Upper lobe of right lung (tissue), 1 donor: ENCODE data around the gene MAB21L4. TPM values are rescaled to one million over a fixed set of nuclear protein-coding genes. Genes with fewer than 3 reads are reported as not detected.

ENCODE experiments used
- ATAC-seq: fragments of 200-7000 bp; cut with Tn5 transposase; one replicate; pipeline ENCODE4 v1.9.1; 2020; ENCODE audit warnings: mild to moderate bottlenecking, moderate library complexity
- DNase-seq: peaks from one replicate; pipeline ENCODE4 v3.0.0-alpha.2; 2020
- H3K27ac ChIP-seq: fragments of 200-600 bp; one replicate; pipeline ENCODE4 v1.8.0; 2022
- H3K27me3 ChIP-seq: fragments of 200-600 bp; one replicate; pipeline ENCODE4 v1.8.0; 2022; ENCODE audit warnings: mild to moderate bottlenecking
- H3K36me3 ChIP-seq: fragments of 200-600 bp; one replicate; pipeline ENCODE4 v1.8.0; 2022
- H3K4me1 ChIP-seq: fragments of 200-600 bp; one replicate; pipeline ENCODE4 v1.8.0; 2022
- H3K4me3 ChIP-seq: fragments of 200-600 bp; one replicate; pipeline ENCODE4 v1.8.0; 2022; ENCODE audit warnings: mild to moderate bottlenecking
- H3K9me3 ChIP-seq: fragments of 200-600 bp; one replicate; pipeline ENCODE4 v1.8.0; 2022
- intact Hi-C: fragments of 100-400 bp; cut with DNase I; formaldehyde crosslinking; loops from one replicate; pipeline ENCODE4 v1.11.0; 2022
- total RNA-seq: library from RNA; stranded (reverse); fragmentation: NEBNext Ultra II Directional; extraction: Animal tissue kit (Norgen Biotek cat#: 25700); gene quantifications from one replicate; pipeline ENCODE4 v1.2.1, GENCODE V29; 2021
- TF ChIP-seq, protein P1 (sequence below): fragments of 200-600 bp; IDR thresholded peaks from one replicate; pipeline ENCODE4 v1.8.0; 2022; ENCODE audit warnings: antibody characterized with exemption
- donor health status: DM: no; HTN: yes; CAD: no; lungs with severe emphysema.

Gene MAB21L4
- total RNA-seq, 1 donor from 2014 or later: 22.2 TPM

- Histone ChIP-seq H3K4me1 (peaks cover 30% of the 10 kb centered on the region), H3K27me3 (peaks cover 11% of the 10 kb centered on the region), H3K27ac (peak overlapping the region; percentile 72), H3K9me3 (no peaks in the 10 kb centered on the region), H3K4me3 (no peak overlapping the region), H3K36me3 (no peaks in the 10 kb centered on the region)
- ATAC-seq (peak; percentile 68), DNase-seq (peak; percentile 81)
- TF ChIP-seq, protein P1, sequence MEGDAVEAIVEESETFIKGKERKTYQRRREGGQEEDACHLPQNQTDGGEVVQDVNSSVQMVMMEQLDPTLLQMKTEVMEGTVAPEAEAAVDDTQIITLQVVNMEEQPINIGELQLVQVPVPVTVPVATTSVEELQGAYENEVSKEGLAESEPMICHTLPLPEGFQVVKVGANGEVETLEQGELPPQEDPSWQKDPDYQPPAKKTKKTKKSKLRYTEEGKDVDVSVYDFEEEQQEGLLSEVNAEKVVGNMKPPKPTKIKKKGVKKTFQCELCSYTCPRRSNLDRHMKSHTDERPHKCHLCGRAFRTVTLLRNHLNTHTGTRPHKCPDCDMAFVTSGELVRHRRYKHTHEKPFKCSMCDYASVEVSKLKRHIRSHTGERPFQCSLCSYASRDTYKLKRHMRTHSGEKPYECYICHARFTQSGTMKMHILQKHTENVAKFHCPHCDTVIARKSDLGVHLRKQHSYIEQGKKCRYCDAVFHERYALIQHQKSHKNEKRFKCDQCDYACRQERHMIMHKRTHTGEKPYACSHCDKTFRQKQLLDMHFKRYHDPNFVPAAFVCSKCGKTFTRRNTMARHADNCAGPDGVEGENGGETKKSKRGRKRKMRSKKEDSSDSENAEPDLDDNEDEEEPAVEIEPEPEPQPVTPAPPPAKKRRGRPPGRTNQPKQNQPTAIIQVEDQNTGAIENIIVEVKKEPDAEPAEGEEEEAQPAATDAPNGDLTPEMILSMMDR: peak; percentile 92
- intact Hi-C loops: no loop called here
These were observed 18.1 kb upstream of the MAB21L4 start for GRCh38 chr2:240913810-240914644.

GRCh38 chr2:240912878-240913809 is 17.2 kb upstream of the MAB21L4 start:
- TF ChIP-seq, protein P1: no peak
- intact Hi-C loops: no loop called here
- no peaks in the 10 kb centered on the region for H3K9me3 ChIP-seq
- peak overlapping the region; percentile 72 for H3K27ac ChIP-seq
- no peak for DNase-seq
- H3K4me1 ChIP-seq: peaks cover 30% of the 10 kb centered on the region
- peaks cover 11% of the 10 kb centered on the region for H3K27me3 ChIP-seq
- H3K36me3 ChIP-seq: no peaks in the 10 kb centered on the region
- H3K4me3 ChIP-seq: no peak overlapping the region
- no peak for ATAC-seq

DNA sequence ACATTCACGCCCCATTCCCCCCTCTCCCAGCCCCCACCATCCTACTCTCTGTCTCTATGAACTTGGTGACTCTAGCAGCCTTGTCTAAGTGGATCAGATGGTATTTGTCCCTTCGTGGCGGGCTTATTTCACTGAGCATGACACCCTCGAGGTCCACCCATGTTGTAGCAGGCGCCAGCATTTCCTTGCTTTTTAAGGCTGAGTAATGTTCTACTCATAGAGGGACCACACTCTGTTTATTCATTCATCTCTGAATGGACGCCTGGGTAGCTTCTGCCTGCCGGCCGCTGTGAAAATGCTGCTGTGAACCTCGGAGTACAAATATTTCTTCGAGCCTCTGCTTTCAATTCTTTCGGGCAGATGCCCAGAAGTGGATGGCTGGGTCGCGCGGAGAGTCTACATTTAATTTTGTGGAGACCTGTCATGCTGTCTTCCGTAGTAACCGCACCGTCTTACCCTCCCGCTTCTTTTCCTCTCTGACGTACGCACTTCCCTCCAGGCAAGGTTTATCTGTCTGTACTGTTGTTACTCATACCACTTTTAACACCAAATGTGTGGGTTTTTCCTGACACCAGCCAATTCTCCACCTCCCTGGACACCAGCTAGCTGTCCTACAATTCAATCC is 15.8 kb upstream of the MAB21L4 start:
- intact Hi-C loops: no loop called here
- H3K4me1 ChIP-seq: peaks cover 23% of the 10 kb centered on the region
- no peak overlapping the region for H3K27ac ChIP-seq
- DNase-seq (no peak), ATAC-seq (no peak)
- TF ChIP-seq, protein P1: no peak
- no peaks in the 10 kb centered on the region for H3K9me3 ChIP-seq
- peaks cover 11% of the 10 kb centered on the region for H3K27me3 ChIP-seq
- H3K4me3 ChIP-seq: no peak overlapping the region
- no peaks in the 10 kb centered on the region for H3K36me3 ChIP-seq

- H3K4me1 ChIP-seq: peaks cover 12% of the 10 kb centered on the region
- H3K27me3 ChIP-seq: no peaks in the 10 kb centered on the region
- H3K27ac ChIP-seq: no peak overlapping the region
- TF ChIP-seq, protein P1: no peak
- DNase-seq: no peak
- H3K9me3 ChIP-seq: no peaks in the 10 kb centered on the region
- intact Hi-C loops: no loop called here
- H3K4me3 ChIP-seq: no peak overlapping the region
- ATAC-seq: peak; percentile 16
- no peaks in the 10 kb centered on the region for H3K36me3 ChIP-seq
These were observed 13.4 kb upstream of the MAB21L4 start for GRCh38 chr2:240909216-240909974.
